Measurements from ENCODE around the gene TTC21A. TPM values are rescaled to one million over a fixed set of nuclear protein-coding genes. Genes with fewer than 3 reads are reported as not detected.
A peak's percentile ranks its signal among the peaks of the same experiment; 100 is the strongest.

Gene TTC21A
- total RNA-seq, 2 donors from 2014 or later = 2.7 to 4.7 TPM

GRCh38 chr3:39144748-39145380 lies 37.4 kb downstream of the TTC21A start:
- H3K36me3 Mint-ChIP-seq (ENCODE audit: low read depth) = peaks cover 100% of the 10 kb centered on the region

DNA sequence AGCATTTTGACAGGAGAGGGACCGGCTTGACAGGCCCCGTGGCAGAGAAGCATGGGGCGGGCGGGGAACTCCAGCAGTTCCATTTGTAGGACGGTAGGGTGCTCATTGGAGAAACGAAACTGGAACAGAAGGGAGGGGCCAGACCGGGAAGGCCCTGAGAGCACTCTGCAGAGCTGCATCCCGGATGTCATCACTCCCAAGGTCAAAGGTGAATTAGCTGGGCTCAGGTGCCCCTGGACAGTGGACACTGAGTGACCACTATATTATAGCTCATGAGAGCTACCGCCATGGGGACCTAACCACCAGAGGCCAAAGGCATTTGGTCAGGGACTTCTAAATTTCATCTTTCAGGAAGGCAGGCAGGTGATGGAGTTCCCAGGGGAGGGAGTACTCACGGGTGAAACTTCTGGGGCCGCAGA lies 38.6 kb downstream of the TTC21A start:
- Mint-ChIP-seq H3K9me3 (no peaks in the 10 kb centered on the region), H3K27me3 (no peaks in the 10 kb centered on the region), H3K27ac (peak overlapping the region; percentile 100), H3K4me1 (peaks cover 72% of the 10 kb centered on the region), H3K4me3 (peak overlapping the region; percentile 98), H3K36me3 (ENCODE audit: low read depth) (peaks cover 100% of the 10 kb centered on the region)
- ATAC-seq (replicated peaks) = no peak

More at GRCh38 chr3:39144748-39145380, 37.4 kb downstream of the TTC21A start:
- H3K9me3 Mint-ChIP-seq = no peaks in the 10 kb centered on the region
- no peak for ATAC-seq (replicated peaks)
- peak overlapping the region; percentile 98 for H3K4me3 Mint-ChIP-seq
- peak overlapping the region; percentile 10 for H3K27ac Mint-ChIP-seq
- H3K27me3 Mint-ChIP-seq = no peaks in the 10 kb centered on the region
- peaks cover 74% of the 10 kb centered on the region for H3K4me1 Mint-ChIP-seq

GRCh38 chr3:39146611-39147591 lies 39.4 kb downstream of the TTC21A start:
- peaks cover 100% of the 10 kb centered on the region for H3K36me3 Mint-ChIP-seq (ENCODE audit: low read depth)
- H3K27me3 Mint-ChIP-seq = no peaks in the 10 kb centered on the region
- H3K9me3 Mint-ChIP-seq = no peaks in the 10 kb centered on the region
- peak overlapping the region; percentile 98 for H3K4me3 Mint-ChIP-seq
- H3K4me1 Mint-ChIP-seq = peaks cover 66% of the 10 kb centered on the region
- peak overlapping the region; percentile 100 for H3K27ac Mint-ChIP-seq
- peak; percentile 58 for ATAC-seq (replicated peaks)

GRCh38 chr3:39147711-39148434 lies 40.4 kb downstream of the TTC21A start:
- Mint-ChIP-seq H3K27me3 (no peaks in the 10 kb centered on the region), H3K4me3 (peak overlapping the region; percentile 98), H3K27ac (peak overlapping the region; percentile 100), H3K4me1 (peaks cover 67% of the 10 kb centered on the region), H3K36me3 (ENCODE audit: low read depth) (peaks cover 100% of the 10 kb centered on the region), H3K9me3 (no peaks in the 10 kb centered on the region)
- ATAC-seq (replicated peaks) = no peak

- ATAC-seq (replicated peaks) = no peak
- peak overlapping the region; percentile 100 for H3K27ac Mint-ChIP-seq
- peaks cover 64% of the 10 kb centered on the region for H3K4me1 Mint-ChIP-seq
- H3K9me3 Mint-ChIP-seq = no peaks in the 10 kb centered on the region
- peak overlapping the region; percentile 98 for H3K4me3 Mint-ChIP-seq
- no peaks in the 10 kb centered on the region for H3K27me3 Mint-ChIP-seq
- peaks cover 93% of the 10 kb centered on the region for H3K36me3 Mint-ChIP-seq (ENCODE audit: low read depth)
Observed at GRCh38 chr3:39148435-39149058, 41.1 kb downstream of the TTC21A start.

- no peaks in the 10 kb centered on the region for H3K9me3 Mint-ChIP-seq
- no peak for ATAC-seq (replicated peaks)
- H3K27ac Mint-ChIP-seq = peak overlapping the region; percentile 100
- no peaks in the 10 kb centered on the region for H3K27me3 Mint-ChIP-seq
- peak overlapping the region; percentile 98 for H3K4me3 Mint-ChIP-seq
- peaks cover 63% of the 10 kb centered on the region for H3K4me1 Mint-ChIP-seq
- H3K36me3 Mint-ChIP-seq (ENCODE audit: low read depth) = peaks cover 93% of the 10 kb centered on the region
Observed at GRCh38 chr3:39149059-39149455, 41.6 kb downstream of the TTC21A start.

DNA sequence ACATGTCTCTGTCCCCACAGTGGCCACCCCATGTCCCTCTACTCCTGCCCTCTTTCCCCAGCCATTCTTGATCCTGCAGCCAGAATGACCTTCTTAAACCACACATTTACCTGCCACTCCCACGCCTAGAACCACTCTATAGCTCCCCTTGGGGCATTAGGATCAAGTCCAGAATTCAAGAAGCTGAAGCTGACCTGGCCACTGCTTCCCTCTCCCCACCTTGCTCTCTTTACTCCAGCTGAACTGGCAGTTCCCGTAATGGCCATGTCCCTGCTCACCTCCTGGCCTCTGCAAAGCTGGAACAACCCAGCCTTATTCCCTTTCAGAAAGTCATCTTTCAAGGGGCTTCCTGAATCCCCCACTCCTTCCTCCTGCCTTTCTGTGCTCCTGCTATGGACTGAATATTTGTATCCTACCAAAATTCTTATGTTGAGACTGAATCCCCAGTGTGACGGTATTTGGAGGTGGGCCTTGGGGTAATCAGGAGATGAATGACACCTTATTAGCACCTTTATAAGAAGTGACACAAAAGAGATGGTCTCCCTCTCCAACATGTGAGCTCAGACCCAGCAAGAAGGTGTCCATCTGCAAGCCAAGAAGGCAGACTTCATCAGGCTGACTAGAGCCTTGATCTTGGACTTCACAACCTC lies 42.1 kb downstream of the TTC21A start:
- Mint-ChIP-seq H3K27ac (peak overlapping the region; percentile 100), H3K4me1 (peaks cover 59% of the 10 kb centered on the region), H3K9me3 (no peaks in the 10 kb centered on the region), H3K27me3 (no peaks in the 10 kb centered on the region), H3K36me3 (ENCODE audit: low read depth) (peaks cover 93% of the 10 kb centered on the region), H3K4me3 (peak overlapping the region; percentile 98)
- ATAC-seq (replicated peaks) = no peak

DNA sequence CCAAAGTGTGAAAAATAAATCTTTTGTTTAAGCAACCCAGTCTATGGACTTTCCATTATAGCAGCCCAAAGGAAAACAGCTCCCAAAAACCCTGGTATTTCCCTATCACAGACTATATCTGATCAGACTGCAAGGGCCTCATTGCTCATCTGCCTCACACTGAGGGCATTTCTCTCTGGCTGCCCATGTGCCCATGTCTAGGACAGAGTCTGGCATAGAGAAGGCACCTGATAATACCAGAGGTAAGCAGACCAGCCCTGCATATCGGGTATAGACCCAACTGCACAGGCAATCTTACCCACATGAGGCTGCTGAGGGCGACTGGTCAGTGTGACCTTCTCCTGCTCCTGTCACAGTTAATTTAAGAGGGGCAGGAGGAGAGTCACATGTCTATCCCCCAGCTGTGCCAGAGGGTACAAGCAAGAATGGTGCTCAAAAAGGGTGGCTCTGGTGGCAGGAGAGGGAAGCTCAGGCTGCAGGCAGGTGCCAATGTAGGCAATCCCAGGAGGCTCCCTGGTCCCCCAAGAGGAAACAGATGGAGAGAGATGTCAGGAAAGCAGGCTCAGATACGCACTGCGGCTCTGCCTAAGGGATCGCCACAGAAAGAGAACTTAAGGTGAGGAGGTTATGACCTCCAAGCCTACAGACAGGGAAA lies 42.8 kb downstream of the TTC21A start:
- Mint-ChIP-seq H3K27ac (peak overlapping the region; percentile 100), H3K4me1 (peaks cover 56% of the 10 kb centered on the region), H3K9me3 (no peaks in the 10 kb centered on the region), H3K36me3 (ENCODE audit: low read depth) (peaks cover 87% of the 10 kb centered on the region), H3K4me3 (peak overlapping the region; percentile 98), H3K27me3 (no peaks in the 10 kb centered on the region)
- ATAC-seq (replicated peaks) = no peak

GRCh38 chr3:39150803-39151631 lies 43.5 kb downstream of the TTC21A start:
- Mint-ChIP-seq H3K27ac (peak overlapping the region; percentile 100), H3K36me3 (ENCODE audit: low read depth) (peaks cover 80% of the 10 kb centered on the region), H3K27me3 (no peaks in the 10 kb centered on the region), H3K9me3 (no peaks in the 10 kb centered on the region), H3K4me1 (peaks cover 57% of the 10 kb centered on the region), H3K4me3 (peak overlapping the region; percentile 98)
- ATAC-seq (replicated peaks) = peak; percentile 18

- Mint-ChIP-seq H3K27ac (peak overlapping the region; percentile 89), H3K9me3 (no peaks in the 10 kb centered on the region), H3K4me3 (peak overlapping the region; percentile 87), H3K4me1 (peaks cover 33% of the 10 kb centered on the region), H3K27me3 (no peaks in the 10 kb centered on the region), H3K36me3 (ENCODE audit: low read depth) (peaks cover 50% of the 10 kb centered on the region)
- no peak for ATAC-seq (replicated peaks)
Observed at GRCh38 chr3:39153977-39154279, 46.4 kb downstream of the TTC21A start.

- peak overlapping the region; percentile 87 for H3K4me3 Mint-ChIP-seq
- ATAC-seq (replicated peaks) = no peak
- no peaks in the 10 kb centered on the region for H3K27me3 Mint-ChIP-seq
- no peaks in the 10 kb centered on the region for H3K9me3 Mint-ChIP-seq
- peaks cover 28% of the 10 kb centered on the region for H3K4me1 Mint-ChIP-seq
- peaks cover 45% of the 10 kb centered on the region for H3K36me3 Mint-ChIP-seq (ENCODE audit: low read depth)
- peak overlapping the region; percentile 89 for H3K27ac Mint-ChIP-seq
Observed at GRCh38 chr3:39154280-39155021, 47.0 kb downstream of the TTC21A start.

- peak overlapping the region; percentile 87 for H3K4me3 Mint-ChIP-seq
- peaks cover 15% of the 10 kb centered on the region for H3K4me1 Mint-ChIP-seq
- no peaks in the 10 kb centered on the region for H3K9me3 Mint-ChIP-seq
- no peak for ATAC-seq (replicated peaks)
- H3K36me3 Mint-ChIP-seq (ENCODE audit: low read depth) = peaks cover 26% of the 10 kb centered on the region
- H3K27ac Mint-ChIP-seq = peak overlapping the region; percentile 70
- H3K27me3 Mint-ChIP-seq = no peaks in the 10 kb centered on the region
Observed at GRCh38 chr3:39156421-39156820, 48.9 kb downstream of the TTC21A start.

Data from activated T-helper 17 cell treated with anti-CD3 and anti-CD28 coated beads, Interleukin-2, amount 50 U/mL, for 72 hours (primary cell).